Activated T-cell treated with anti-CD3 and anti-CD28 coated beads, Interleukin-2, amount 50 U/mL, for 24 hours (primary cell): ENCODE data around the gene SPTA1.

Experiments used
- DNase-seq: peaks from one replicate; pipeline ENCODE4 v3.0.0-alpha.2; 2020
- H3K27ac Mint-ChIP-seq: 2 replicates; pipeline ENCODE4 v1.8.0; 2020; ENCODE audit warnings: mild to moderate bottlenecking, mixed read lengths
- H3K27me3 Mint-ChIP-seq: 2 replicates; pipeline ENCODE4 v1.8.0; 2020; ENCODE audit warnings: mixed read lengths
- H3K36me3 Mint-ChIP-seq: 2 replicates; pipeline ENCODE4 v1.8.0; 2020; ENCODE audit warnings: low read depth, mixed read lengths
- H3K4me1 Mint-ChIP-seq: 2 replicates; pipeline ENCODE4 v1.8.0; 2020; ENCODE audit warnings: low read depth, mixed read lengths
- H3K4me3 Mint-ChIP-seq: 2 replicates; pipeline ENCODE4 v1.8.0; 2020; ENCODE audit warnings: mild to moderate bottlenecking, moderate library complexity, mixed read lengths
- H3K9me3 Mint-ChIP-seq: 2 replicates; pipeline ENCODE4 v1.8.0; 2020; ENCODE audit warnings: mixed read lengths

SPTA1 gene

DNA sequence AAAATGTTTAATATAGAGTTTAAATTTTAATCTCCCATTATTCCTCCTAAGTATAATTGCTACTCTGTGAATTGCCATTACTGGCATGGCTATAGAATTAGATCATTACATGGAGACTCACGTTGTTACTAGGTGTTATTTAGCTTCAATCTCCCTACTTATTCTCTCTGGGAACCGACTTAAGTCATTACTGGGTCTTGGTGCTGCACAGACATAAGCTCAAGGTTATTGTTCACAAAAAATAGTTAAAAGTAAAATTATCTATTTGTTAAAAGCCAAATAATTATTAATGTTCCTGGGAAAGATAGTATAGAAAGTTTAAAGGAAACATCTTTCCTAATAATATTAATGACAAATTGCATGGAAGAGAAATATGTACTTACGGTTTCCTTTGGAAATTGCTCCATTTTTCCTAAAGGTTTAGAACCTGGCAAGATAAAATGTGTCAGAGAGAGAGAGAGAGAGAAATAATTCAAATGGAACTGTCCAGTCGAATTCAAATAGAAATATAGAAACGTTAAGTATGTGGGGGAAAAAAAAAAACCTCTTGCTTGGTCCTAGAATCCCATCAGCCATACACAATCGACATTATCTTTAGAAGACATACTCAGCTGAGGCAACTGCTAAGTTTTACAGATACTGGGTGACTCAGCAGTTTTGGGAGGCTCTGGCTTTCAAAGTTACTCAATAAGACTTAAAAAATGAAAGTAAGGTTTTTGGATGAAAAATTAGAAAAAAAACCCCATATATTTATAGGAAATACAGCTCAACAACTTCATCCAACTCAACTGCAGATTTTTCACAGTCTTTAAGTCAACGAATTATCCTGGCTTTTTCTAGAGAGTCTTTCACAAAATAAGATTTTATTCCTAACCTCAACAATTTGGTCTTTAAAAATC lies at the start of gene SPTA1:
TSS of gene SPTA1 (minus strand) at position 605 of the 899 bp plus-strand sequence. CDS start at position 407, 198 bp downstream.
- no peak within 1 kb of the TSS for H3K4me3 Mint-ChIP-seq
- H3K9me3 Mint-ChIP-seq, result peaks cover 3% of the 10 kb centered on the region
- no peak for DNase-seq
- peaks cover 47% of the 10 kb centered on the region for H3K27me3 Mint-ChIP-seq
- peaks cover 3% of the 10 kb centered on the region for H3K4me1 Mint-ChIP-seq
- no peaks in the 10 kb centered on the region for H3K36me3 Mint-ChIP-seq
- no peak within 1 kb of the TSS for H3K27ac Mint-ChIP-seq

DNA sequence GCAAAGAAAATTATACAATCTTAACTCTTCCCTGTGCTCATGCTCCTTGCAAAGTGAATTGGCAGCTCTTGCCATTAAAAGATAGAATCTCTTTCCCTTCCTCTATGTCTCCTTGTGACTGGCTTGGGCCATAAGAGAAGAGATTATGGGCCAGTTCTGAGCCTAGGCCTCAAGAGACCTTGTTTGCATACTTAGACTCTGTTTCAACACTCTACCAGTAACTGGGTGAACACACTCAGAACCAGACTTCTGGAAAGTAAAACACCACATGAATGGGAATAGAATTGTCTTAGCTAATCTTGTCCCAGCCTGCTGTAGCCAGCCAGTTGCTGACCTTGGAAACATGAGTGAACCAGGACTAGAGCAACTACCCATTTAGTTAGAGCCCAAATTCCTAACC lies 49.3 kb upstream of the SPTA1 start:
- H3K4me3 Mint-ChIP-seq, result no peak overlapping the region
- peaks cover 13% of the 10 kb centered on the region for H3K27me3 Mint-ChIP-seq
- no peaks in the 10 kb centered on the region for H3K36me3 Mint-ChIP-seq
- H3K4me1 Mint-ChIP-seq, result no peaks in the 10 kb centered on the region
- no peak overlapping the region for H3K27ac Mint-ChIP-seq
- DNase-seq, result no peak
- no peaks in the 10 kb centered on the region for H3K9me3 Mint-ChIP-seq

GRCh38 chr1:158732524-158732923 lies 46.0 kb upstream of the SPTA1 start:
- H3K36me3 Mint-ChIP-seq, result no peaks in the 10 kb centered on the region
- no peaks in the 10 kb centered on the region for H3K4me1 Mint-ChIP-seq
- H3K27ac Mint-ChIP-seq, result no peak overlapping the region
- DNase-seq, result no peak
- H3K9me3 Mint-ChIP-seq, result no peaks in the 10 kb centered on the region
- no peak overlapping the region for H3K4me3 Mint-ChIP-seq
- no peaks in the 10 kb centered on the region for H3K27me3 Mint-ChIP-seq

DNA sequence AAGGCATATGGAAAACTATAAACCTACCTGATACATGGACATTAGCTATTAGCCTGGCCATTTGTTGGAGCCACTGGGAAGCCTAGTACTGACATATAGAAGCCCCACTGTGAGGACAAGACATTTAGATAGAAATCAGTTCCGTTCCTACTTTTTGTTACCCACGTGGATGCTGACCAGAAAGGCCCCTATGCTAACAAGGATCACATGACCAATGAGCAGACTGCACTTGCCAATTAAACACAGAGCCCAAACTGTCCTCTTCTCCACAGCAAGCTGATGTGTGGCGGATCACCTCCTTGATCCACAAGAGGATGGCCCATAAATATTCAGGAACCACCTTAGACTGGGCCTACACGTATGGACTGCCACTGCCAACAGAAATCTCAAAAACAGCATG lies 45.2 kb upstream of the SPTA1 start:
- no peak overlapping the region for H3K27ac Mint-ChIP-seq
- DNase-seq, result no peak

GRCh38 chr1:158730453-158730852 lies 43.9 kb upstream of the SPTA1 start:
- no peak for DNase-seq
- H3K9me3 Mint-ChIP-seq, result no peaks in the 10 kb centered on the region
- peaks cover 4% of the 10 kb centered on the region for H3K27me3 Mint-ChIP-seq
- no peaks in the 10 kb centered on the region for H3K4me1 Mint-ChIP-seq
- no peaks in the 10 kb centered on the region for H3K36me3 Mint-ChIP-seq
- H3K27ac Mint-ChIP-seq, result no peak overlapping the region
- H3K4me3 Mint-ChIP-seq, result no peak overlapping the region

More for the DNA sequence above, 45.2 kb upstream of the SPTA1 start:
- H3K9me3 Mint-ChIP-seq, result no peaks in the 10 kb centered on the region
- H3K36me3 Mint-ChIP-seq, result no peaks in the 10 kb centered on the region
- H3K4me1 Mint-ChIP-seq, result no peaks in the 10 kb centered on the region
- H3K27me3 Mint-ChIP-seq, result peaks cover 3% of the 10 kb centered on the region
- H3K4me3 Mint-ChIP-seq, result no peak overlapping the region

GRCh38 chr1:158728510-158729225 lies 42.2 kb upstream of the SPTA1 start:
- DNase-seq, result no peak
- no peak overlapping the region for H3K4me3 Mint-ChIP-seq
- no peaks in the 10 kb centered on the region for H3K9me3 Mint-ChIP-seq
- H3K27me3 Mint-ChIP-seq, result peaks cover 15% of the 10 kb centered on the region
- H3K4me1 Mint-ChIP-seq, result no peaks in the 10 kb centered on the region
- no peaks in the 10 kb centered on the region for H3K36me3 Mint-ChIP-seq
- no peak overlapping the region for H3K27ac Mint-ChIP-seq

- DNase-seq, result no peak
- H3K27ac Mint-ChIP-seq, result no peak overlapping the region
- H3K36me3 Mint-ChIP-seq, result no peaks in the 10 kb centered on the region
- no peaks in the 10 kb centered on the region for H3K4me1 Mint-ChIP-seq
- H3K9me3 Mint-ChIP-seq, result no peaks in the 10 kb centered on the region
- no peak overlapping the region for H3K4me3 Mint-ChIP-seq
- peaks cover 27% of the 10 kb centered on the region for H3K27me3 Mint-ChIP-seq
Measured at GRCh38 chr1:158724442-158724841, 37.9 kb upstream of the SPTA1 start.

DNA sequence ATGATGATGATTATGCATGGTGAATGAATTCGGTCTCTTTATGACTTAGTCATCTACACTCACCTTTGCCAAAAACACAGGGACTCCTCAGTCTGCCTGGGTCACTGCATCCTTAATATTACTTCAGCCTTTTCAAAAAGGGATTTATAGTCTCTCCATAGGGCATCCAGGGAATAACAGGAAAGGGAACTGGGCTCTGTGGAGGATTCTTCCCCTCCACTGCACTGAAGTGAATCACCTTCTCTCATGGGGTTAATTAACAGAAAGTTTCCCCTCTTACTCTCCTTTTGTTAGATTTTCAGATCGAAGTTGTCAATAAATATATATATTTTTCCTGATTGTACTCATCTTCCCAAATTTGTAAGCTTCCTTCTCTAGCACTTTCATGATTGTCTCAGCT lies 34.1 kb upstream of the SPTA1 start, which contains the start of gene OR6K3:
TSS of gene OR6K3 (minus strand) at position 101 of the 400 bp plus-strand sequence. CDS start 2,605 bp downstream, outside the sequence.
- DNase-seq, result no peak
- Mint-ChIP-seq H3K36me3 (no peaks in the 10 kb centered on the region), H3K4me1 (peaks cover 9% of the 10 kb centered on the region), H3K27me3 (peaks cover 36% of the 10 kb centered on the region), H3K27ac (no peak within 1 kb of the TSS), H3K4me3 (no peak within 1 kb of the TSS), H3K9me3 (no peaks in the 10 kb centered on the region)

DNA sequence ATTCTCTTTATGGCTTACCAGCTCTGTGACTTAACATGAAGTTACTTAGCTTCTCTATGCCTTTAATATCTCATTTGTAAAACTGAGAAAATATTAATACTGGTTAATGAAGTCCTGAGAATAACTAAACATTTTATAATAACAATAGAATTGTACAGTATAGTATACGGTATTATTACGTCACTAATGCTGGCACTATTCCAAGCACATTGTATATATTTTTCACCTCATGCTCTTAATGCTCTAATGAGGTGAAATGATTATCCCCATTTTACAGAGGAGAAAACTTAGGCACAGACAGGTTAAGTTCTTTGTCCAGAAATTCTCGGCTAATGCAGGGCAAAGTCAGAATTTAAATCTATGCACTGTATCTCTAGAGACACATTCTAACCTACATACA lies 33.1 kb upstream of the SPTA1 start:
- Mint-ChIP-seq H3K9me3 (no peaks in the 10 kb centered on the region), H3K27ac (no peak overlapping the region), H3K36me3 (no peaks in the 10 kb centered on the region), H3K4me3 (no peak overlapping the region), H3K27me3 (peaks cover 34% of the 10 kb centered on the region), H3K4me1 (peaks cover 9% of the 10 kb centered on the region)
- DNase-seq, result no peak

DNA sequence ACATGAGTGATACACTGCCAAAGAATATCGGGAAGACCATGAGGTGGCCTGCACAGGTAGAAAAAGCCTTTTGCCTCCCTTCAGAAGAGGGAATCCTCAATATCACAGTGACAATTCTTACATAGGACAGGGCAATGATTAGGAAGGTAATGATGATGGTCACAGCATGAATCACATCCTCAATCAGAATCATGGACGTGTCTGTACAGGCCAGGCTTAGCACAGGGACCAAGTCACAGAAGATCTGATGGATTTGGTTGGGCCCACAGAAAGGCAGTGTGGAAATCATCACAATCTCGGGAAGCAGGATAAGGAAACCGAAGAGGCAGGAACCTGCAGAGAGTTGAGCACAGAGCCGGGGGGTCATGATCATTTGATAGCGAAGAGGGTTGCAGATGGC lies 30.8 kb upstream of the SPTA1 start:
- Mint-ChIP-seq H3K4me3 (no peak overlapping the region), H3K27me3 (peaks cover 37% of the 10 kb centered on the region), H3K27ac (no peak overlapping the region), H3K36me3 (no peaks in the 10 kb centered on the region), H3K9me3 (no peaks in the 10 kb centered on the region), H3K4me1 (peaks cover 9% of the 10 kb centered on the region)
- no peak for DNase-seq

- Mint-ChIP-seq H3K9me3 (no peaks in the 10 kb centered on the region), H3K4me1 (peaks cover 9% of the 10 kb centered on the region), H3K27ac (no peak overlapping the region), H3K4me3 (no peak overlapping the region), H3K27me3 (peaks cover 43% of the 10 kb centered on the region), H3K36me3 (no peaks in the 10 kb centered on the region)
- no peak for DNase-seq
Measured at GRCh38 chr1:158716335-158716734, 29.8 kb upstream of the SPTA1 start.

DNA sequence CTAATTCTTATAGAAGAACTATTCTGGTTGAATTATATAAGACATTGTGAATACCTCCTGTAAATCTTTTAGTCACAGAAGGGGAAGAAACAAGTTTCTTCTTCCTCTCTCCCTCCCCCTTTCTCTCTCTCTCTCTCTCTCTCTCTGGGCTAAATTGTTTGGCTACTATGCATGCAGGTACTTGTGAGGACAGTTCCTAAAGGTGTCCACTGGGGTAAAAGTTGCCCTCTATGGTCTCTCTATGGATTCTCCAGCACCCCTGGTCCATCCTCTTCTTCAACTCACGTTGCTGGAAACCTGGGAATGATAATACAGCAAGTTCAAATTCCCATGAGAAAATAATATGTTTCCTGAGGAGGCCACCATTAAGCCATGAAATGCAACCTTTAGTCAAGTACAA lies 28.2 kb upstream of the SPTA1 start:
- no peak overlapping the region for H3K4me3 Mint-ChIP-seq
- H3K27ac Mint-ChIP-seq, result no peak overlapping the region
- no peaks in the 10 kb centered on the region for H3K36me3 Mint-ChIP-seq
- DNase-seq, result no peak
- H3K9me3 Mint-ChIP-seq, result no peaks in the 10 kb centered on the region
- H3K4me1 Mint-ChIP-seq, result peaks cover 9% of the 10 kb centered on the region
- peaks cover 39% of the 10 kb centered on the region for H3K27me3 Mint-ChIP-seq

DNA sequence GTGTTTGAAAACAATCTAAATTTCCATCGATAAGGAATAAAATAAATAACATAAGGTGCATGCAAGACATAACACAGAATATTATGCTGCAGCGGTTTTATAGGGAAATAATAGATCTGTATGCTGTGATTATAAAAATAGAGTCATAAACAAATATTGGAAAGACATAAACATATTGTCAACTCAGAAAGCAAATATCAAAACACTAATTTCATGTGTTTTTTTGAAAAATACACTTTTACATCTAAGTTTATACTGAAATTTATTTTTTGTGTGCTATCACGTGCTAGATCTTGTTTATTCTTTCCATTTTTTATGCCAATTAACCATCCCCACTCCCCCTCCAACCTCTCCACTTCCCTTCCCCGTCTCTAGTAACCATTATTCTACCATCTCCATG lies 24.6 kb upstream of the SPTA1 start:
- H3K27ac Mint-ChIP-seq, result no peak overlapping the region
- no peaks in the 10 kb centered on the region for H3K9me3 Mint-ChIP-seq
- peaks cover 27% of the 10 kb centered on the region for H3K27me3 Mint-ChIP-seq
- H3K4me3 Mint-ChIP-seq, result no peak overlapping the region
- no peaks in the 10 kb centered on the region for H3K36me3 Mint-ChIP-seq
- H3K4me1 Mint-ChIP-seq, result no peaks in the 10 kb centered on the region
- no peak for DNase-seq

DNA sequence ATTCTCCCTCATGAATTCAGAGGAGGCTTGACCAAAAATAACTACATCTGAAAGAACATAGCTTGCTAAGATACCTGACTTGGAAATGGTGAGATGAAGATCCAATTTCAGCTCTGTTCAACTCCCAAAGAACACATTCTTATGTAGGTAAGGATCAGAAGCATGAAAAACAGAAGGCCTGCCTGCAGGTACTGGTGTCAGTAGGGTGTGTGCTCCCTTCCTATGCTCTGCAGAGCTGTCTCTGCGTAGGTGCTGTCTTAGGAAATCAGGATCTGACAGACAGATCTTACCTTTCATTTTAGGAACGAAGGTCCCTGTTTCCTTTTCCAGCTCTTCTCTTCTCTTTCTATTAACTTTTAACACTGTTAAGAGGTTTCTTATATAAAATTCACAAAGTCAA lies 19.6 kb upstream of the SPTA1 start:
- Mint-ChIP-seq H3K36me3 (no peaks in the 10 kb centered on the region), H3K27me3 (peaks cover 3% of the 10 kb centered on the region), H3K27ac (no peak overlapping the region), H3K9me3 (no peaks in the 10 kb centered on the region), H3K4me3 (no peak overlapping the region), H3K4me1 (no peaks in the 10 kb centered on the region)
- DNase-seq, result no peak

DNA sequence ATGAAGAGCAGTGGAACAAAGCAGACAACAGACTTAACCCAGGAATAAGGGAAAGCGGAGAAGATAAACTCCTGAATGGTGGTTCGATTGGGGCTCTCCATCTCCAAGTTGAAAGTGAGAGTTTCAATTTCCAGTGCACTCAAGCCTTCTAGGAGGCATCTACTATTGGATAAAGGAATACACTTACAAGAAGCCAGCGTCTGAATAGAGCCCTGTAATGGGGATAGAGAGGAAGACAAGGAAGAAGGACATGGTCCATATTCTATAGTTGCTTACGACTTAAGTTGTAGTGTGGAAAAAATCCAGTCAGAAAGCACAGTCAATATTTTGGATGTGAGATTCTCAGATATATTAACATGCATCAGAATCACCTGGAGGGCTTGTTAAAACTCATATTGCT lies 14.0 kb upstream of the SPTA1 start, which contains the start of gene OR6K2:
TSS of gene OR6K2 (minus strand) at position 101 of the 400 bp plus-strand sequence. CDS start at position 101, 0 bp downstream.
- Mint-ChIP-seq H3K36me3 (no peaks in the 10 kb centered on the region), H3K4me3 (no peak within 1 kb of the TSS), H3K9me3 (no peaks in the 10 kb centered on the region), H3K4me1 (no peaks in the 10 kb centered on the region), H3K27me3 (no peaks in the 10 kb centered on the region), H3K27ac (no peak within 1 kb of the TSS)
- no peak for DNase-seq
